Activated CD8-positive, alpha-beta T cell treated with anti-CD3 and anti-CD28 coated beads for 36 hours (primary cell): ENCODE data around the gene FANCL. TPM values are rescaled to one million over a fixed set of nuclear protein-coding genes. Genes with fewer than 3 reads are reported as not detected.
"Not testable (repeated sequence)": the region's sequence is repeated elsewhere in the genome, so short reads cannot be mapped to it uniquely, and the experiment has no call there.

Experiments used
- ATAC-seq: fragments of 200-7000 bp; cut with Tn5 transposase; one replicate; pipeline ENCODE4 v1.10.0; 2021; ENCODE audit warnings: mild to moderate bottlenecking, moderate library complexity
- CTCF ChIA-PET: fragments of 350-600 bp; sonication (Branson Sonifier 250); formaldehyde crosslinking; loops from one replicate; lab custom pipeline; 2021; ENCODE audit warnings: antibody characterized with exemption; lab: Charles Lee
- POLR2A ChIA-PET: fragments of 350-600 bp; sonication (Branson Sonifier 250); formaldehyde crosslinking; loops from one replicate; lab custom pipeline; 2021; ENCODE audit warnings: antibody characterized with exemption; lab: Charles Lee
- DNase-seq: peaks from one replicate; pipeline ENCODE4 v3.0.0-alpha.2; 2020
- H3K27ac Mint-ChIP-seq: one replicate; pipeline ENCODE4 v1.8.0; 2021; ENCODE audit warnings: mild to moderate bottlenecking, mixed read lengths
- H3K27me3 Mint-ChIP-seq: one replicate; pipeline ENCODE4 v1.8.0; 2021; ENCODE audit warnings: mixed read lengths
- H3K36me3 Mint-ChIP-seq: one replicate; pipeline ENCODE4 v1.8.0; 2021; ENCODE audit warnings: low read depth, mixed read lengths
- H3K4me1 Mint-ChIP-seq: one replicate; pipeline ENCODE4 v1.8.0; 2021; ENCODE audit warnings: low read depth, mixed read lengths
- H3K4me3 Mint-ChIP-seq: one replicate; pipeline ENCODE4 v1.8.0; 2021; ENCODE audit warnings: mild to moderate bottlenecking, moderate library complexity, mixed read lengths
- H3K9me3 Mint-ChIP-seq: one replicate; pipeline ENCODE4 v1.8.0; 2021; ENCODE audit warnings: mixed read lengths
- CTCF ChIP-seq: fragments of 200-600 bp; IDR thresholded peaks from one replicate; pipeline ENCODE4 v1.8.0; 2022; ENCODE audit warnings: antibody characterized with exemption, mild to moderate bottlenecking
- intact Hi-C: fragments of 100-400 bp; cut with micrococcal nuclease; formaldehyde crosslinking; loops from one replicate; pipeline ENCODE4 v1.10.0; 2022
- total RNA-seq, 2 experiments: library from RNA; stranded (reverse); gene quantifications; one replicate each; pipeline ENCODE4 v1.2.3, GENCODE V29; 2021

The FANCL gene
- total RNA-seq, 2 experiments from 2014 or later: 19.8 to 20.9 TPM

- ChIA-PET CTCF (no interaction called here), POLR2A (no interaction called here)
- Mint-ChIP-seq H3K36me3 (peaks cover 5% of the 10 kb centered on the region), H3K4me3 (no peak overlapping the region), H3K27me3 (no peaks in the 10 kb centered on the region), H3K27ac (no peak overlapping the region), H3K4me1 (no peaks in the 10 kb centered on the region), H3K9me3 (no peaks in the 10 kb centered on the region)
- no peak for TF ChIP-seq CTCF
- ATAC-seq (no peak), DNase-seq (no peak)
- intact Hi-C loops: no loop called here
Observed at GRCh38 chr2:58195662-58196061, 45.5 kb downstream of the FANCL start.

- no peaks in the 10 kb centered on the region for H3K9me3 Mint-ChIP-seq
- no peak for ATAC-seq
- H3K36me3 Mint-ChIP-seq: peaks cover 5% of the 10 kb centered on the region
- intact Hi-C loops: no loop called here
- H3K4me3 Mint-ChIP-seq: no peak overlapping the region
- H3K4me1 Mint-ChIP-seq: no peaks in the 10 kb centered on the region
- H3K27me3 Mint-ChIP-seq: no peaks in the 10 kb centered on the region
- no peak overlapping the region for H3K27ac Mint-ChIP-seq
- TF ChIP-seq CTCF: no peak
- ChIA-PET CTCF (no interaction called here), POLR2A (no interaction called here)
- DNase-seq: no peak
Observed at GRCh38 chr2:58194458-58194857, 46.7 kb downstream of the FANCL start.

GRCh38 chr2:58187022-58187421 lies 54.1 kb downstream of the FANCL start:
- H3K4me3 Mint-ChIP-seq, ATAC-seq, H3K27me3 Mint-ChIP-seq, intact Hi-C loops, H3K27ac Mint-ChIP-seq, H3K4me1 Mint-ChIP-seq, DNase-seq, H3K9me3 Mint-ChIP-seq, CTCF ChIA-PET, POLR2A ChIA-PET: not testable (repeated sequence)
- peaks cover 16% of the 10 kb centered on the region for H3K36me3 Mint-ChIP-seq

- Mint-ChIP-seq H3K9me3 (peaks cover 2% of the 10 kb centered on the region), H3K4me3 (no peak overlapping the region), H3K27ac (no peak overlapping the region), H3K36me3 (peaks cover 16% of the 10 kb centered on the region), H3K27me3 (no peaks in the 10 kb centered on the region), H3K4me1 (no peaks in the 10 kb centered on the region)
- POLR2A ChIA-PET: no interaction called here
- no peak for ATAC-seq
- TF ChIP-seq CTCF: no peak
- DNase-seq: no peak
- CTCF ChIA-PET: no interaction called here
- intact Hi-C loops: no loop called here
Observed at GRCh38 chr2:58186501-58186900, 54.6 kb downstream of the FANCL start.

GRCh38 chr2:58182527-58182926 lies 58.6 kb downstream of the FANCL start:
- TF ChIP-seq CTCF: no peak
- Mint-ChIP-seq H3K4me3 (no peak overlapping the region), H3K4me1 (no peaks in the 10 kb centered on the region), H3K27ac (no peak overlapping the region), H3K9me3 (peaks cover 7% of the 10 kb centered on the region), H3K27me3 (no peaks in the 10 kb centered on the region), H3K36me3 (peaks cover 27% of the 10 kb centered on the region)
- ATAC-seq (no peak), DNase-seq (no peak)
- CTCF ChIA-PET: no interaction called here
- intact Hi-C loops: no loop called here
- POLR2A ChIA-PET: no interaction called here

GRCh38 chr2:58180635-58181034 lies 60.5 kb downstream of the FANCL start:
- Mint-ChIP-seq H3K4me1 (no peaks in the 10 kb centered on the region), H3K9me3 (peaks cover 5% of the 10 kb centered on the region), H3K27ac (no peak overlapping the region), H3K27me3 (no peaks in the 10 kb centered on the region), H3K36me3 (peaks cover 22% of the 10 kb centered on the region), H3K4me3 (no peak overlapping the region)
- intact Hi-C loops: no loop called here
- no peak for ATAC-seq
- ChIA-PET POLR2A (no interaction called here), CTCF (no interaction called here)
- no peak for DNase-seq
- no peak for TF ChIP-seq CTCF

- DNase-seq, H3K27me3 Mint-ChIP-seq, H3K27ac Mint-ChIP-seq, CTCF ChIA-PET, intact Hi-C loops, POLR2A ChIA-PET, H3K4me3 Mint-ChIP-seq, H3K4me1 Mint-ChIP-seq, H3K9me3 Mint-ChIP-seq, ATAC-seq: not testable (repeated sequence)
- peaks cover 24% of the 10 kb centered on the region for H3K36me3 Mint-ChIP-seq
Observed at GRCh38 chr2:58180175-58180574, 61.0 kb downstream of the FANCL start.

GRCh38 chr2:58177187-58177586 lies 63.9 kb downstream of the FANCL start:
- H3K27me3 Mint-ChIP-seq, intact Hi-C loops, H3K9me3 Mint-ChIP-seq, H3K4me3 Mint-ChIP-seq, CTCF ChIA-PET, POLR2A ChIA-PET, DNase-seq, ATAC-seq, H3K4me1 Mint-ChIP-seq, H3K27ac Mint-ChIP-seq: not testable (repeated sequence)
- peaks cover 46% of the 10 kb centered on the region for H3K36me3 Mint-ChIP-seq
